Measurements from ENCODE around the gene LENG9.
A peak's percentile ranks its signal among the peaks of the same experiment; 100 is the strongest.
"Not testable (repeated sequence)": the region's sequence is repeated elsewhere in the genome, so short reads cannot be mapped to it uniquely, and the experiment has no call there.

LENG9 gene

DNA sequence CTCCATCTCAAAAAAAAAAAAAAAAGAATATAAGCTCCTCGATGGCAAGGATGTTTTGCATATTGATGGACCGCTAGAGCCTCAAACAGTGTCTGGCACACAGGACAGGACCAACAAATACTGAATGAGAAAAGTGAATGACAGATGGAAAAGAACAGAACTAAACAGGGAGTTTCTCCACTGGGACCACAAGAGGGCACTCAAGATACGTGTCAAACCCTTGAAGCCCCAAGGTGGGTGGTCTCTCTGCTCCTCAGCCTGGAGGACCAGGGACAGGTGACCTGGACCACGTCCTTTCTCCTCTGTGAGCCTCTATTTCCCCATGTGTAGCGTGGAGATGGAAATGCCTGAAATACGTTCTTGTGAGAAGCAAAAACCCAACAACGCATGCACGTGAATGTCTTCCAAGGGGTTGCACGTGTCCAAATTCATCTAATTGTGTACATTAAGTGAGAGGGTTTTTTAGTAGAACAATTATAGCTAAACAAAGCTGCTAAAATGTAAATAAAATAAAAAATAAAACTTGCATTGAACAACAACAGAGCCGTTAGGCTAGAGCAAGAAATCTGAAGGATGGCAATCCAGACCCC lies 15.2 kb upstream of the LENG9 start:
- DNase-seq (ENCODE audit: low spot score), result peak; percentile 62

DNA sequence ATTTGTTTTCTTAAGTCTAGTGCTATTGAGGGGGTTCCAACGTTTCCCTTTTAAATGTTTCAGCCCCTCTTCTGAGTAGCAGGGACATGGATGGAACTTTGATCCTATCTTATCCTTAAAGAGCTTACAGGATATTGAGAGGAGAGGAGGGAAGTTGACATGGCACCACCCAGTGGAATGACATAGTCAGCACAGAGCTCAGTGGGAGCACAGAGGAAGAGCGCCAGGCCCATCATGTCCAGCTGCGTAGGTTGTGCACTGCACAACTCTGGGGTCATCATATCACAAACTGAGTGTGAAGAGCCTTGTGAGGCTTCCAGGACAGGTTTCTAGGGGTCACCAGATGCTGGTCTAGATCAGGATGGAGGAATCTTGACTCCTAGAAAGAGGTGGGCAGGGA lies 14.1 kb upstream of the LENG9 start:
- DNase-seq (ENCODE audit: low spot score), result no peak

DNA sequence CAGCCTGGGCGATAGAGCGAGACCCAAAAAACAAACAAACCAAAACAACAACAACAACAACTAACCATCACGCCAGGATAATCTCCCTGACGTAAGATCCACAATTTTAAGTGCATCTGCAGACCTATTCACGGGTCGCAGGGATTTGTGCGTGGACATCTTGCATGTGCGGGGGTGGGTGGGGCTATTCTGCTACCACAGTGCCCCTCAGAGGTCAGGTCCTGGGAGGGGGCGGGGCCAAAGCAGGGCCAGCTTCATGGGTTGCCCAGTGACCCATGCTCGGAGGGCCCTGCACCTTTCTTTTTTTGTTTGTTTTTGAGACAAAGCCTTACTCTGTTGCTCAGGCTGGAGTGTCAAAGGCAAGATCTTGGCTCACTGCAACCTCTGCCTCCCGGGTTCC lies 12.1 kb upstream of the LENG9 start:
- DNase-seq (ENCODE audit: low spot score), result no peak

DNA sequence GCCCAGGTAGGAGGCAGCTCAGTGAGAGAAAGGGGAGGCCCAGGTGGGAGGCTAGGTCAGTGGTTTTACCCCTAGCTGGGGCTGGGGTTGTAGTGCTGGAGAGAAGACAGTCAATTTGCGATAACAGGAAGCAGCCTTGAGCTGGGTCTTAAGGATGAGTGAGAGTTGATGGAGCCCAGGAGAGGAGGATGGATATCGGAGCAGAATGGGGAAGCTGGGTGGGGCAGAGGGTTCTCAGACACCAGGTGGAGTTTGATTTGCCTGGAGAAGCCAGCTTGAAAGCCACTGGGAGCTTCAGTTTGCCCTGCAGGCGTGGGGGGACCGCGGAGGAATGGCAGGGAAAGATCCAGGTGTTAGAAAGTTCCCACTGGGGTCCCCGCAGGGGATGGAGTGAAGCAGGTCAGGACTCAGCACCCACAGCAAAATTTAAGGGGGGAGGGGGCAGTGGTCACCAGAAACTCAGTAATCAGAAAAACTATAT lies 10.4 kb upstream of the LENG9 start:
- no peak for DNase-seq (ENCODE audit: low spot score)

DNA sequence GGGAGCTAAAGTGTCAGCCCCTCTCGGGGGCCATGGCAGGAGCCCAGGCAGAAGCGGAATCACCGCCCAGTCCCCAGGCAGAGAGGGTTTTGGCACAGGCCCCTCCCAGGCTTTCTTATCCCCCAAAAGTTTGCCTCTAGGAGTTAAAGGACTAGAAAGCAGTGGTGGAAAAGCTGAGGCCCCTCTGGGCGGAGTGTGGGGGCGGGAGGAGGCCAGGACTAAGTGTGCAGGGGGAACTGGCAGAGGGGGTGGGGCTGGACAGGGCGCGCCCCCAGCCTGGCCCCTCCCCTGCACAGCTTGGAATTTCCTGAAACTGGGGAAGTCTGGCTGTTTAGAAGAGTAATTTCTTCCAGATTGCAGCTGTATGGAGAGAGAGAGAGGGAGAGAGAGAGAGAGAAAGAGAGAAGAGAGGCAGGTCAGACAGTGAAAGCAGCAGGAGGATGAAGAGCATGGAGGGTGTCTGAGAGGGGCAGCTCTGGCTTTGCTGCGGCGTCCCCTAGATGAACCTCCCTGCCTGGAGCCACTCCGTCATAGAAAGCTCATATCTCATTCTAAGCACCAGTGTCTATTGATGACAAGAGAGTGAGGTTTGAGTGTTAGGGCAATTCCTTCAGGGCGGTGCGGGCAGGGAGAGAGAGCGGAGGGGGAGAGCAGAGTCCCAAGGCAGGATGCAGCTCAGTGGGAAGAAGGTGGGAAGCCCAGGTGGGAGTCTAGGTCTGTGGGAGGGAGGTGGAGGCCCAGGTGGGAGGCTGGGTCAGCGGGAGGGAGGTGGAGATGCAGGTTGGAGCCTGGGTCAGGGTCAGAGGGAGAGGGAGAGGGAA lies 9.7 kb upstream of the LENG9 start, which contains the start of gene CDC42EP5:
CDC42EP5 (minus strand) TSS at position 226 of the 821 bp plus-strand sequence. CDS start 7,749 bp downstream, outside the sequence.
- peak; percentile 97 for DNase-seq (ENCODE audit: low spot score)

DNA sequence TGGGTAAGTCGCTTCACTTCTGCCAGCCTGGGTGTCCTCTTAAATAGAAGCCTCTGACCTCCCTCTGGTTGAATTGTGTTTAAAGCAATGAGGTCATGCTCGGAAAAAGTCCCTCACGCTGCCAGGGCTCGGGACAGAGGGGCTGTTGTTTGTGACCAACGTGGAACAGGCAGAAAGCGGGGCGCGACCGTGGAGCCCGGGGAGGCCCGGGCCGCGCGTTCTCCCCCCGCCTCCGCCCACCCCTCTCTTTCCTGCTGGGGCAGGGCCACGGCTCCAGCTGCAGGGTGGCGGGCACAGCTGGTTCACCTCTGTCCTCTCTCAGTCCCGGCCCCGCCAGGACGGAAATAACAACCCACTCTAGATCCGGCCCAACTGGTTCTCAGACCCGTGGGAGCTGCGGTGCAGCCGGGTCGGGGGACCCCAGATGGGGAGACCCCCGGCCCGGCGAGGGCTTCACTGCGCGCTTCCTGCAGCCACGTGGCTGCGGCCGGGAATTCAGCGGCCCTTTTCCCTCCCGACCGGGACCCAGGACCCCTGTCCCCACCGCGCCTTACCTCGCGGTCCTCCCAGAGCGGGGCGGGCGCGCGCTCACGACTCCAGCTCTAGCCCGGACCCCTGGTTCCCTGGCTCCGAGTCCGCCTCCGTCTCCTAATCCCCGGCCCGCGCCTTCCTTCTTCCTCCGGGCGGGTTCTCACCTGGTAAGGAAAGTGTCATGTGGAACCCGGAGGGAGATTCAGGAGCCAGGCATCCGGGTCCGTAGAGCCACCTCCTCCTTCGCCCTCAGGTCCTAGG lies 7.6 kb upstream of the LENG9 start:
- DNase-seq (ENCODE audit: low spot score), result peak; percentile 40

DNA sequence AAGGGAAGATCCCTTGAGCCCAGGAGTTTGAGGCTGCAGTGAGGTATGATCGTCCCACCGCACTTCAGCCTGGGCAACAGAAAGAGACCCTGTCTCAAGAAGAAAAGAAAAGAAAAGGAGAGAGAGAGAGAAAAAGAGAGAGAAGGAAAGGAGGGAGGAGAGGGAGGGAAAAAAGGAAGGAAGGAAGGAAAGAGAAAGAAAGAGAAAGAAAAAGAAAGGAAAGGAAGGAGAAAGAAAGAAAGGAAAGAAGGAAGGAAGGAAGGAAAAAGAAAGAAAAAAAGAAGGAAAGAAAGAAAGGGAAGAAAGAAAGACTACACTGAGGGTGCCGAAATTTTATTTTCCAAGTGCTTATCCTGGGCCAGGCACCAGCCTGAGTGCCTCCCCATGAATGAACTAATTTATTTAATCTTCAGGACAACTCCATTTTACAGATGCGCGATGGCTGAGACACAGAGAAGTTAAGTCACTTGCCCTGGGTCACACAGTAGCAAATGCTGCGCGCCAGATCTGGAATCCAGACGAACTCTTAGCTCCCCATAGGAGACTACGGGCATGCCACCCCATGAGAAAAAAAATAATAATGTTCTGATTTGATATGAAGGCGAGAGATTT lies 6.8 kb upstream of the LENG9 start:
- DNase-seq (ENCODE audit: low spot score), result no peak

DNA sequence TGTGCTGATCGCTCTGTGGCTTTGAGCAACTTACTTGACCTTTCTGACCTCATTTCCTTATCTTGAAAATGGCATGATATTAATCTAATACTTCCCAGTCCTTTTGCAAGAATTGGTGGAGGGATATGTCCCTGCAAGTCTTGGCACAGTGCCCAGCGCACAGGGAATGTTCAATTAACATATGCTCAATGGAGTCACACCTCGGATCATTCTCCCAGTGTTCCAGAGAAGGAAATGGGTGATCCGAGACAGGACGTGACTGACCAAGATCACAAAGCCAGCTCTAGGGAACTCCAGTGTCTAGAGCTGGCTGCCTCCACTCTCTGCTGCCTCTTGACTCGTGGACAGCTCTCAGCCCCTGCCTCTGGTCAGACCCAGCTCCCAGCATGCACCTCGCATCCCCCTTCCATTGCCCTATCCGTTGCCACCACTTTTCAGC lies 5.9 kb upstream of the LENG9 start:
- no peak for DNase-seq (ENCODE audit: low spot score)

DNA sequence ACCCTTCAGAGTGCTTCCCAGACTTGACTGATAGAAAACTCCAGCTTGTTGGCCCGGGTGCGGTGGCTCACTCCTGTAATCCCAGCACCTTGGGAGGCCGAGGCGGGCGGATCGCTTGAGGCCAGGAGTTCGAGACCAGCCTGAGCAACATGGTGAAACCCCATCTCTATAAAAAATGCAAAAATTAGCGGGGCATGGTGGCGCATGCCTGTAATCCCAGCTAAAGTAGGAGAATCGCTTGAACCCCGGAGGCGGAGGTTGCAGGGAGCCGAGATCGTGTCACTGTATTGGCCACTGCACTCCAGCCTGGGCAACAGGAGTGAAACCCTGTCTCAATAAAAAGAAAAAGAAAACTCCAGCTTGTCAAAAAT lies 2.5 kb upstream of the LENG9 start:
- not testable (repeated sequence) for DNase-seq (ENCODE audit: low spot score)

DNA sequence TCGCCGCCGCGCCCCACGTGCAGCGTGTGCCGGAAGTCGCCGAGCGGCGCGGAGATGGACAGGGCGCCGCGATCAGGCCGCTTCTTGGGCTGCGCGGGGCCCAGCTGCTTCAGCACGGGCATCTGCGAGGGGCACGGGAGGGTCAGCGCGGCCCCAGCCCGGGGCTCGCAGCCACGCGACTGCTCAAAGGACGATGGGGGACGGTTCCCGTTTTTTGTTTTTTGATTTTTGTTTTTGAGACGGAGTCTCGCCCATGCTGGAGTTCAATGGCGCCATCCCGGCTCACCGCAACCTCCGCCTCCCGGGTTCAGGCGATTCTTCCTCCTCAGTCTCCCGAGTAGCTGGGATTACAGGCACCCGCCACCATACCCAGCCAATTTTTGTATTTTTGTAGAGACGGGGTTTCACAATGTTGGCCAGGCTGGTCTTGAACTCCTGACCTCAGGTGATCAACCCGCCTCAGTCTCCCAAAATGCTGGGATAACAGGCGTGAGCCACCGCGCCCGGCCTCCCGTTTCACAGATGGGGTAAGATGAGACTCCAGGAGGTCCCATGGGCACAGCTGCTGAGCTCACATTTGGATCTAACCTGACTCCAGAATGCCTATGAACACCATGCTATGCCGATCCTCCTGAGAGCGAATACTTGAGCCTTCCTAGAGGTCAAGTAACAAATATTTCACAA lies 2.0 kb upstream of the LENG9 start:
- no peak for DNase-seq (ENCODE audit: low spot score)

DNA sequence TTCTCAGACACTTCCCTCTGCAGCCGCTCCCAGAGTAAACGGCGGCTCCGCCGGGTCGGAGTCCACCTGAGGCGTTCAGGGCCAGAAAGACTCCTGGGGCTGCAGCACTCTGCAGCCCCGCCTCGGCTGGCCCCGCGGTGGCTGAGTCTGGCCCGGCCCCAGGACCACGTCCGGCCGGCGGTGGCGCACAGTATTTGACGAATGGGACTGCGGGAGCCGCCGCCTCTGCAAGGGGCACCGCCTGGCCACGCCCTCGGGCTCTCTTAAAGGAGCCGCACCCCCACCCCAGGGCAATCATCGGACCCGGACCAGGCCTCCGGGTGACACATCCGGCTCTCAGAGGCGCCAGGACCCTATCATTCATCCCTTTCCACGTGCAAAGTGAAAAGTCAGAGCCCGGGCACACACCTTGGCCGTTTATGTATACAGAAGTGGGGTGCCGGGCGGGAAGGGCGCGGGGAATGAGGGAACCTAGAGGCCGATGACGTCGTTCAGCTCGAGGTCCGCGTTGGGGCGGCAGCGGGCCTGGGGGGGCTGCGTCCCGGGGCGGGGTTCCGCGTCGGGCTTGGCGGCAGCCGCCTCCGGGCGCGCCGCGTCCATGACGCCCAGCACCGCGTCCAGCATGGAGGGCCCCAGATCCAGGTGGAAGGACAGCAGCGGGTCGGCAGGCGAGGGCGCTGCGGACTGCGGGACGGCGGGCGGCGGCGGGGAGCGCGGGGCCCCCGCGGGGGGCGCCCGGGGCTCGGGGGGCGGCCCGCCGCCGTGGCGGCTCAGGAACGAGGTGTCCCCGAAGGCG lies 1.2 kb upstream of the LENG9 start:
- peak; percentile 91 for DNase-seq (ENCODE audit: low spot score)

DNA sequence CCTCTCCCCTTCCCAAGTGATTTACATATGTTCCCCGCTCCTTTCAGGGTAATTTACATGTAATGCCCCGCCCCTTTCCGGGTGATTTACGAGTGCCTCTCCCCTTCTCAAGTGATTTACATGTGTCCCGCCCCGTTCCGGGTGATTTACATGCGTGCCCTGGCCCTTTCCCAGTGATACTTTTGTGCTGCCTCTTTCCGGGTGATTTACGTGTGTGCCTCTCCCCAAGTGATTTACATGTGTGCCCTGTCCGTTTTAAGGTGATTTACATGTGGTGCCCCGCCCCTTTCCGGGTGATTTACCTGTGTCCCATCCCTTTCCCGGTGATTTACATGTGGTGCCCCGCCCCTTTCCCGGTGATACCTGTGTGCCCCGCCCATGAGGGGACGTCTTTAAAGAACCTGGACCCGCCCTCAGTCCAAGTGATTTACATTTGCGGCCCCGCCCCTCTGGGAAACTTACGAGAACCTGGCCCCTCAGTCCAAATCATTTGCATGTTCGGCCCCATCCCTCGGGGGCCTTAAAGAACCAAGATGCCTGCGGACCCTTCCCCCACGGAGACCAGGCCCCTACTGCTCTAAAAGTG lies 559 bp upstream of the LENG9 start:
- peak; percentile 42 for DNase-seq (ENCODE audit: low spot score)

DNA sequence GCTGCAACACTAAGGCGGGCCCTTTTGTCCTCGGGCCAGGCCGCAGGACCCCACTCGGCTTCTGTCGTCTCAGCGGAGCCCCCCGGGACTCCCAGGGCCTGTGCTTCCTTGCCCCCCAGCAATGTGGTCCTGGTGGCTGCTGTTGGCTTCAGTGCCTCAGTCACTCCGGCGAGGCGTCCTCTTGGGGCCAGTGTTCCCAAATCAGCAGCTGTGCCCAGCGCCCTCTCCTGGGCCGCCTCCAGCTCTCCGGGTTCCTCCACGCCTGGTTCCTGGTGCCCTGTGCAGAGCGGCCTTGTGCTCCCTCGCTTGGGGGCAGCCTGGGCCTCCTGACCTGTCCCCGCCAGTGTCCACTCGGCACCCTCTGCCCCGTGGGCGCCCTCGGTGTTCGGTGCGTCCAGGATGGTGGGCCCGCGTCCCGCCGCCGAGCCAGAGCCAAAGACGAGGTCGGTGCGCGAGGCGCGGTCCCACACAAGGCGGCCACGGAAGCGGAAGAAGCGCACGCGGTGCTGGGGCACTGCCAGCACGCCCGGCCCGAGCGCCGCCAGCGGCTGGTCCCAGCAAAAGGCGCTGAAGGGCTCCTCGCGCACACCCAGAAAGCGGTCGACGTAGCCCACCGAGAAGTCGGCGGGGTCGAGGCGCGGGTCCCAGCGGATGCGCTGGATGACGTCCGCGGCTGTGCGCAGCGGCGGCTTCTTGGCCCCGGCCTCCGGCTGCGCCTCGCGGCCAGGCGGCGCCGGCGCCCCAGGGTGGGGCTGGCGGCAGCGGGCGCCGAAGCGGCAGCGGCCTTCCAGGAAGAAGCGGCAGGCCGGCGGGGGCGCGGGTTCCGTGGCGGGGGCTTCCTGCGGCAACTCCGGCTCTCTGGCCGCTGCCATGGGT lies 685 bp downstream of the LENG9 start:
- DNase-seq (ENCODE audit: low spot score), result peak; percentile 75

DNA sequence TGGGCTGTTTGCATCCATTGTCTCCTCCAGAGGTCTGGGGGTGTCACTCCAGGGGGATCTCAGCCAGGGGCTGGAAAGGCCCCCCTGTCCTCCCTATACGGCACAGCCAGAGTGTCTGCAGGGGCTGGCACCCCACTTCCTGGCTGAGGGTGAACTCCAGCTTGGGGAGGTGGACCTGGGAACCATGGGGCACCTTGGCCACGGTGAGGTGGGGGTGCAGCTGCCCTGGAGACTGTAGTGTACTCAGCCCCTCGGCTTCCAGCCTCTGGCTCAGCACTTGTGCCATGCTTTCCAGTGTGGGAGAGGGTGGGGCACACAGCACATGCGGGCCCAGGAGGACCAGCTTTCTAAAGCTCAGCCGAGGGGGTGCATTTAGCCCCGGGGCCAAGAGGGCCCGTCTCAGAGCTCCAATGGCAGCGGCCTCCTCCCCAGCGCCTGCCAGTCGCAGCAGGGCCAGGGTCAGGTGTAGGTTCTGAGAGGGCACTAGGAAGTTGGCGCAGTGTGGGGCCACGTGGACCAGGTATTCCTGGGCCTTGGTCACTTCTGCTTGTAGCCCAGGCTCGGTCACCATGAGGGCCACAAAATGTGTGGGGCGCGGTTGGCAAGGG lies 1.4 kb downstream of the LENG9 start:
- no peak for DNase-seq (ENCODE audit: low spot score)

DNA sequence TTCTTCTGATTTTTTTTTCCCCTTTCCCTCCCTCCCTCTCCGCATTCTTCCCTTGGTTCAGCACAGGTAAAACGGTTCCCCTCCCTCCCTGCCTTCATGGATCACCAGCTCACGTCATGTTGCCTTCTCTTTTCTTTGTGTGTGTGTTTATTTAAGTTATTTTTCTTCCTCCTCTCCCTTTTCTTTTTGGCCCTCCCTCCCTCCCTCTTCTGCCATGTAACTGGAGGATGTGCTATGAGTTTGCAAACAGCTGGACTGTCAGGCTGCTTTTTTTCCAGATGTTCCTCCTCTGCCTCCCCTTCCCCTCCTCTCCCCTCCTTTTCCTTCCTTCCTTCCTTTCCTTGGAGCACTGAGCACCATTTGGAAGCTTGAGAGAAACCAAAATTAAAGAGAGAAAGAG lies 2.0 kb downstream of the LENG9 start:
- DNase-seq (ENCODE audit: low spot score), result no peak

DNA sequence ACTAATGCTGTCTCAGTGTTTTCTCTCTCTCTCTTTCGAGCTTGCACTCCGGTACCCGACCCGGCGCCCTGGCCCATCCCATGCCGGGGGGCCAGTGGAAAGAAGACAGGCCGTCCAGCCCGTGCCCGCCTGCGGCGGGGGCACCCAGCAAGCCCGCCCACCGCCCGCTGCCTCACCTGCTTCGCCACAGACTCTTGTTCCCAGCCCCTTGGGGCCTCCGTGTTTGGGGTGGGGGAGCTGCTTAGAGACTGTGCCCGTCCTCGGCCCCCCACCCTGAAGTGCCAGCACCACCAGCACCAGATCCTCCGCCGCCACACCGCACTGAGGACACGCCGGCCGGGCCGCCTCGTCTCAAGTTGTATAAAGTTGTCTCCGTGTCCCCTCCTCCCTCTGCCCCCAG lies 2.4 kb downstream of the LENG9 start:
- DNase-seq (ENCODE audit: low spot score), result no peak

DNA sequence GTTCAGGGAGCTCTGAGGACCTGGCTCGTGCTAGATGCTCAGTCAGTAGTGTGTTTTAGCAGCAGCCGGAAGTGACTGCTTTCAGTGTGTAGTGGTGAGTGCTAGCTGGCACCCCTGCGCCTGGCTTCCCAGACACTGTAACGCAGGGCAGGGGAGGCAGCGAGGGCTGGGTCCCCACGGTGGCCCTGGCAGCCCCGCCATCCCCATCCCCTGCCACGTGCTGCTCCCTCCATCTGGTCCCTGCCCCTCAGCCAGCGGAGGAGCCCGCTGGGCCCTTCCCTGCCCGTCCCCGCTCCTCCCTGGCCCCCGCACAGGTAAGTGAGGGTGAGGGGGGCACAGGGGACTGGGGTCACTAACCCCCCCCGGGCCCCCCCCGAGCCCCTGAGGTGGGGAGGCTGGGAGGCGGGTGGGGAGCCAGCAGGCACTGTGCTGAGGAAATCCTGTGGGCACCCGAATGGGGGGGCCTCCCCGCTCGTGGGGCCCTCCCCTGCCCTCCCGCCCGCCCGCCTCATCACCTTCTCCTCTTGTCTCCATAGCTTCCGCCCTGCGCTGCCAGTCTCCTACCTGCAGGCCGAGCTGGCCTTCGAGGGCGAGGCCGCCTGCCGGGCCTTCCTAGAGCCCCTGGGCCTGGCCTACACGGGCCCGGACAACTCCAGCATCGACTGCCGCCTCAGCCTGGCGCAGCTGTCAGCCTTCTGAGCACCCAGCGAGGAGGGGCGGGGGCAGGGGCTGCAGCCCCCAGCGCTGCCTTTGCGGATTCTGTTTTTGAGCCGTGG lies 3.2 kb downstream of the LENG9 start:
- no peak for DNase-seq (ENCODE audit: low spot score)

Data from GM03348 (cell line).